KG1 (cell line): ENCODE results near the gene CENPP.

Source experiments
- DNase-seq: peaks from one replicate; lab custom pipeline; 2025; lab: John Stamatoyannopoulos, UW

CENPP gene

GRCh38 chr9:92658611-92659010 is 332.9 kb downstream of the CENPP start:
- DNase-seq: no peak

DNA sequence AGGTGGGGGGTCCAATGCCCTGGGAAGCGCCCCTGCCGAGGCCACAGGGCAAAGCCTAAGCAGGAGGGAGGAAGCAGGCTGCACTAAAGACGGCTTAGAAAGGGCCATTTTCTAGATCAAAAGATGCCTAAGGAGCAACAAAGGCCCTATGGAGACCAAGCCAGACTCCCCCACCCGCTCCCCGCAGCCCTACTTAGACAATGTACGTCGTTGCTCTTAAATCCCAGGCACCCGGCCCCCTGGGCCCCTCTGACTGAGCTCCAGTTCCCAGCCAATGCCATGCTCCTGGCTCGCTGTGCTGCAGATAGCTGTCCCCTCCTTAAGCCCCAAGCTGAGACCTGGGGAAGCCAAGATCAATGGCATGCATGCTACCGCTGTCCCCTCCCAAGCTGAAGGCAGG is 333.8 kb downstream of the CENPP start:
- no peak for DNase-seq

- DNase-seq: no peak
Observed at GRCh38 chr9:92660266-92660665, 334.5 kb downstream of the CENPP start.

DNA sequence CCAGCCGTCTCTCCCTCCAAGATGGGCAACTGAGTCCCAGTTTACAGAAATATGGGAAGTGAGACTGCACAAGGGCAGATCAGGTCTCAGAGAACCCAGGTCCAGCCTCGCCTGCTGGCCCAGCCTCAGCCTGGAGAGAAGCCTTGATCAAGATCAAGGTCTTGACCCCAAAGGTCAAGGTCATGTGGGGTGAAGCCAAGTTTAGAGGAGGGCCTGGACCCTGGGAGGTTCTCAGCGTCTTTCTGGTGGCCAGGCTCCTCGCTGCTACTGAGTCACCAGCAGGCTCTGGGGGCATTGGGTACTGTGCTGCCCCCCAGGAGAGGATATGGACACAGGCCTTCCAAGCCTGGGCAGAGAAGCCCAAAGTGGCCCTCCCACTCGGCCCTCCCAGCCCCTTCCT is 335.4 kb downstream of the CENPP start:
- no peak for DNase-seq

- no peak for DNase-seq
Observed at GRCh38 chr9:92661743-92662142, 336.0 kb downstream of the CENPP start.

DNA sequence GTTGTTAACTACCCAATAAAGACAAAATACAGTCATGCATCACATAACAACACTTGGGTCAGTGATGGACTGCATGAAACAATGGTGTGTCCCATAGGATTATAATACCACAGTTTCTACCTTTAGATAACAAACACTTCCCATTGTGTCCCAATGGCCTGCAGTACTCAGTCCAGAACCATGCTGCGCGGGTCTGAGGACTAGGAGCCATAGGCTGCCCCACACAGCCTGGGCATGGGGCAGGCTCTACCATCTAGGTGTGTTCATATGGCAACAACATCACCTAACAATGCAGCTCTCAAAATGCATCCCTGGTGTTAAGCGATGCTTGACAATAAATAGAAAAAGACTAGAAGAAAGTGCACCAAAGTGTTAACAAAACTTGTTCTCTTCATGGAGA is 337.4 kb downstream of the CENPP start:
- DNase-seq: no peak

DNA sequence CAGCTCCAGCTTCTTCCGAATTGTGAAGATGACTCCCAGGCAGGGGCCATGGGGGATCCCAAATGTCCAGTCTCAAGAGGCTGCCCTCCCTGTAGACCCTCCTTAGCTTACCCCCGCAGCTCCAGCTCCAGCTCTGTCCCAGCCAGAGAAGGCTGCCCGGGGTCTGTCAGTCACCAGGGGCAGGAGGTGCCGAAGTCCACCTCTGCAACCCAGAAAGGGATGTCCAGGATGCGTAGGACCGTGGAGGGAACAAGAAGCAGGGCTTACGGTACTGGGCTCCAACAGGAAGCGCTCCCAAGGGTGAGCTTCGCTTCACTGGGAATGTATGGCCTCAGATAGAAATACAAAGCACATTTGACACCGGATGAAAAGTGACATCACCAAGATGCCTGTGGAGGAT is 338.2 kb downstream of the CENPP start:
- DNase-seq: no peak

DNA sequence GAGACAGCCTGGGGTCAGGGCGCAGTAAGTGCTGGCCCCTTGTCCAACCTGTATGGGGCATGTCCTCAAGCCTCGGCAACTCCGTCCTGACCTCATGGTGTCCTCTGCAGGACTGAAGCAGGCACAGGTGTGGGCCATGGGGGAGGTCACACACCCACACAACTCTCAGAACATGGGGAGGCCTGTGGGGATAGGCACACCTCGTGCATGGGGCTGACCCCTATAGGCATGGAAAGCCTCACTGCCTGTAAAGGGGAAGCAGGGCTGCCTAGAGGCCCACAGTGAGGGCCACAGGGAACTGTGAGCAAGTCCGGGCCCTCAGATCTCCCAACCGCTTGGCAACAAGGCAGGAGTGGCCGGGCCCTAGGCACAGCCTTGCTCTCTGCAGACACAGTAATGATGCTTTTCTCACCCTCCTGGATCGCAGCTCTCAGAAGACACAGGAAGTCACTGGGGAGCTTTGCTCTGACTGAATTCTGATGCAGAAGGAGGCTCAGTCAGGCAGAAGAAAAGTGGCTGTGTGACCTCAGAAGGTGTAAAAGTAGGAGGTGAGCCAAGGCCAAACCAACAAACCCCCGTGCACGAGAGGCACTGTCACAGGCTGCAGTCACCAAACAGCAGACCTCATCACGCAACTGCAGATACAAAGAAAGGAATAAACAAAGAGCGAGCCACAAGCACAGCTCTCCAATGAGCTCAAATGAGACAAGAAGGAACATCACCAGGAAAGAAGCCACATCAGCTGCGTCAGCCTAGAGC is 338.8 kb downstream of the CENPP start:
- no peak for DNase-seq

- DNase-seq: no peak
Observed at GRCh38 chr9:92665836-92666235, 340.1 kb downstream of the CENPP start.

DNA sequence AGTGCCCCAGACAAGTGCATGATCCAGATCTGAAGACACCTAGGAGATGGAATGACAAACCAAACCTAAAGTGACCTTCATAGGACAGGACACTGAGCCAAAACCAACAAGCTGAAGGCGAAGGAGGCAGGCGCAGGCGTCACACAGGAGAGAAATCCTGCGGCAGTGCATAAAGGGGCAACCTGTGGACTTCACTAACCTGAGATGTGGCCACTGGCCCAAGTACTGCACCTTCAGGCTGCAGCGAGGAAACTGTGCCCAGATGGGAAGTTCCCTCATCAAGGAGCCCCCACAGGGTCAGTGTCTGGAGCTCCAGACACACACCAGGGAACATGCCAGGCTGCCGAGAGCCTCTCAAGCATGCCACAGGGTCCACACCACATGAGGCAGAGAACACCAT is 340.5 kb downstream of the CENPP start:
- no peak for DNase-seq

- no peak for DNase-seq
Observed at GRCh38 chr9:92666912-92667532, 341.3 kb downstream of the CENPP start.

GRCh38 chr9:92668746-92669526 is 343.2 kb downstream of the CENPP start:
- DNase-seq: no peak

GRCh38 chr9:92669527-92669889 is 343.8 kb downstream of the CENPP start:
- DNase-seq: no peak
